Measurements from ENCODE around the gene SH3TC2. TPM values are rescaled to one million over a fixed set of nuclear protein-coding genes. Genes with fewer than 3 reads are reported as not detected.

SH3TC2 gene
- polyA plus RNA-seq, 1 of the 3 experiments (the other 2 are of a cell fraction) = 1.1 TPM

DNA sequence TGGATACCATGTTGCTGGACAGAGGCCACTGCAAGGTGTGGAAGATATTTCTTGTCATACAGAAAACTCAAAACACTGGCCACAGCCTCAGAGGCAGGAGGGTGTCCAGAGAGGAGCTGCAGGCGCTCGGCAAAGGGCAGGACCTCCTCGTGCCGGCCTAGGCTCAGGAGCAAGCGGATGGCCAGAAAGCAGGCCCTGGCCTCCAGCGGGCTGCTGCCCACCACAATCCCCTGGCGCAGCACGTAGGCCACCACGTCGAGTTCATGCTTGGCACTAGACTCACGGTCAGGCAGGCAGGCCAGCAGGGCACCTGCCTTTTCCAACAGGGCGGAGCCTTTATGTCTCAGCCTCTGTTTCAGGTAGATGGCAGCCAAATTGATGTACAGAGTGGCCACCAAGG, 35.2 kb downstream of the SH3TC2 start:
- POLR2A ChIA-PET = no interaction called here
- 94% methylated on average over 6 of the region's 12 CpGs for WGBS (ENCODE audit: low lambda C conversion rate)
- H3K27ac ChIP-seq (ENCODE audit: low read depth in 2 of 2, low read length in 1 of 2) = no peak overlapping the region
- no peaks in the 10 kb centered on the region for H3K9me2 ChIP-seq
- no peak overlapping the region for H3K9ac ChIP-seq
- H3F3A ChIP-seq (replicated peaks; ENCODE audit: insufficient read depth) = peaks cover 5% of the 10 kb centered on the region
- H3K79me2 ChIP-seq (ENCODE audit: insufficient read depth) = no peaks in the 10 kb centered on the region
- H3K4me1 ChIP-seq (ENCODE audit: control insufficient read depth in 1 of 2, insufficient read depth in 2 of 2, low read depth in 1 of 2, low read length in 1 of 2) = peaks cover 0 to 4% of the 10 kb centered on the region in 2 experiments; a peak in 3 of 4 replicates
- H3K9me3 ChIP-seq = no peaks in the 10 kb centered on the region
- H2AFZ ChIP-seq (ENCODE audit: low read depth) = no peak overlapping the region
- DNase-seq = no peak
- no peak overlapping the region for H3K4me3 ChIP-seq (ENCODE audit: low read depth in 2 of 2, low read length in 1 of 2)
- TF ChIP-seq TAF1 (IDR thresholded peaks at IDR 0.05; ENCODE audit: borderline replicate concordance, low read depth, low read length) = no peak
- no peak for TF ChIP-seq USF2 (IDR thresholded peaks at IDR 0.05; ENCODE audit: borderline replicate concordance, low read depth, low read length)
- TF ChIP-seq REST (IDR thresholded peaks at IDR 0.05; ENCODE audit: low read depth, low read length) = no peak
- no peak for TF ChIP-seq YY1 (IDR thresholded peaks at IDR 0.05; ENCODE audit: low read depth)
- no peaks in the 10 kb centered on the region for H3K27me3 ChIP-seq (ENCODE audit: insufficient read depth)
- H3K36me3 ChIP-seq (replicated peaks in 1 of 2; ENCODE audit: control insufficient read depth in 1 of 2, insufficient read depth in 2 of 2, low read length in 1 of 2) = no peaks in the 10 kb centered on the region
- no peak overlapping the region for H3K4me2 ChIP-seq
- H4K20me1 ChIP-seq (ENCODE audit: insufficient read depth) = no peaks in the 10 kb centered on the region
- CTCF ChIA-PET = interaction anchor here (1.4 to 20.7 kb wide), 3 partner anchors 8 to 292 kb away, joined by 5 to 618 read pairs (median 64); no protein-coding TSS in a partner anchor

DNA sequence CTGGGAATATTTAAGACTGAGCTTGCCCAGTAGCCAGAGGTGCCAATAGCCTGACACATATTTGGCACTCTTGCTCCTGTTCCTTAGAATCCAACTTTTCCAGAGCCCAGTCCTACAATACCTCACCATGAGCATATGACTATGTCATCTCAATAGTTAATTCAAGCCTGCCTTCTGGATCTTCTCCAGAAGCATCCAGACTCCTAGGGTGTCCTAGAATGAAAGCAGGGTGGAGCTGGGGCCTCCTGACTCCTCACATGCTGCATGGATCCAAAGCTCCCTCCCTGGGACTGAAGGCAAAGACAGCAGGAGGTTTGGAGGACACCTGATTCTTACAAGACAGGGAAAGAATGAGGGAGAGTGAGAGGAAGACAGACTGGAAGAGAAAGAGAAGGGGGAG, 37.9 kb downstream of the SH3TC2 start:
- Histone ChIP-seq H3K36me3 (replicated peaks in 1 of 2; ENCODE audit: control insufficient read depth in 1 of 2, insufficient read depth in 2 of 2, low read length in 1 of 2) (no peaks in the 10 kb centered on the region), H3K79me2 (ENCODE audit: insufficient read depth) (no peaks in the 10 kb centered on the region), H3K27me3 (ENCODE audit: insufficient read depth) (no peaks in the 10 kb centered on the region), H3K4me2 (no peak overlapping the region), H3K9me2 (no peaks in the 10 kb centered on the region), H4K20me1 (ENCODE audit: insufficient read depth) (no peaks in the 10 kb centered on the region), H3K27ac (ENCODE audit: low read depth in 2 of 2, low read length in 1 of 2) (no peak overlapping the region), H3K4me1 (ENCODE audit: control insufficient read depth in 1 of 2, insufficient read depth in 2 of 2, low read depth in 1 of 2, low read length in 1 of 2) (peaks cover 0 to 4% of the 10 kb centered on the region in 2 experiments; a peak in 3 of 4 replicates), H3K9ac (no peak overlapping the region), H3K4me3 (ENCODE audit: low read depth in 2 of 2, low read length in 1 of 2) (no peak overlapping the region), H3K9me3 (no peaks in the 10 kb centered on the region), H3F3A (replicated peaks; ENCODE audit: insufficient read depth) (peaks cover 5% of the 10 kb centered on the region), H2AFZ (ENCODE audit: low read depth) (no peak overlapping the region)
- DNase-seq = no peak
- ChIA-PET CTCF (interaction anchor here (1.4 to 20.7 kb wide), 3 partner anchors 11 to 289 kb away, joined by 3 to 618 read pairs (median 64); no protein-coding TSS in a partner anchor), POLR2A (no interaction called here)
- TF ChIP-seq GATA2 (CRISPR knock-in tag; IDR thresholded peaks at IDR 0.05) (no peak), MXI1 (IDR thresholded peaks at IDR 0.05; ENCODE audit: low read depth, low read length) (no peak), RCOR1 (IDR thresholded peaks at IDR 0.05; ENCODE audit: low read length) (no peak), PBX3 (IDR thresholded peaks at IDR 0.05) (no peak), RAD21 (IDR thresholded peaks at IDR 0.05; ENCODE audit: low read length) (no peak), JUND (IDR thresholded peaks at IDR 0.05) (no peak), TEAD4 (IDR thresholded peaks at IDR 0.05; ENCODE audit: borderline replicate concordance, insufficient read depth) (no peak), FOXM1 (IDR thresholded peaks at IDR 0.05; ENCODE audit: low read depth) (no peak), ELF1 (IDR thresholded peaks at IDR 0.05) (no peak), USF2 (IDR thresholded peaks at IDR 0.05; ENCODE audit: borderline replicate concordance, low read depth, low read length) (no peak)
- TF ChIP-seq, protein P1, sequence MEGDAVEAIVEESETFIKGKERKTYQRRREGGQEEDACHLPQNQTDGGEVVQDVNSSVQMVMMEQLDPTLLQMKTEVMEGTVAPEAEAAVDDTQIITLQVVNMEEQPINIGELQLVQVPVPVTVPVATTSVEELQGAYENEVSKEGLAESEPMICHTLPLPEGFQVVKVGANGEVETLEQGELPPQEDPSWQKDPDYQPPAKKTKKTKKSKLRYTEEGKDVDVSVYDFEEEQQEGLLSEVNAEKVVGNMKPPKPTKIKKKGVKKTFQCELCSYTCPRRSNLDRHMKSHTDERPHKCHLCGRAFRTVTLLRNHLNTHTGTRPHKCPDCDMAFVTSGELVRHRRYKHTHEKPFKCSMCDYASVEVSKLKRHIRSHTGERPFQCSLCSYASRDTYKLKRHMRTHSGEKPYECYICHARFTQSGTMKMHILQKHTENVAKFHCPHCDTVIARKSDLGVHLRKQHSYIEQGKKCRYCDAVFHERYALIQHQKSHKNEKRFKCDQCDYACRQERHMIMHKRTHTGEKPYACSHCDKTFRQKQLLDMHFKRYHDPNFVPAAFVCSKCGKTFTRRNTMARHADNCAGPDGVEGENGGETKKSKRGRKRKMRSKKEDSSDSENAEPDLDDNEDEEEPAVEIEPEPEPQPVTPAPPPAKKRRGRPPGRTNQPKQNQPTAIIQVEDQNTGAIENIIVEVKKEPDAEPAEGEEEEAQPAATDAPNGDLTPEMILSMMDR (IDR thresholded peaks at IDR 0.05) = no peak
- TF ChIP-seq, protein P2, sequence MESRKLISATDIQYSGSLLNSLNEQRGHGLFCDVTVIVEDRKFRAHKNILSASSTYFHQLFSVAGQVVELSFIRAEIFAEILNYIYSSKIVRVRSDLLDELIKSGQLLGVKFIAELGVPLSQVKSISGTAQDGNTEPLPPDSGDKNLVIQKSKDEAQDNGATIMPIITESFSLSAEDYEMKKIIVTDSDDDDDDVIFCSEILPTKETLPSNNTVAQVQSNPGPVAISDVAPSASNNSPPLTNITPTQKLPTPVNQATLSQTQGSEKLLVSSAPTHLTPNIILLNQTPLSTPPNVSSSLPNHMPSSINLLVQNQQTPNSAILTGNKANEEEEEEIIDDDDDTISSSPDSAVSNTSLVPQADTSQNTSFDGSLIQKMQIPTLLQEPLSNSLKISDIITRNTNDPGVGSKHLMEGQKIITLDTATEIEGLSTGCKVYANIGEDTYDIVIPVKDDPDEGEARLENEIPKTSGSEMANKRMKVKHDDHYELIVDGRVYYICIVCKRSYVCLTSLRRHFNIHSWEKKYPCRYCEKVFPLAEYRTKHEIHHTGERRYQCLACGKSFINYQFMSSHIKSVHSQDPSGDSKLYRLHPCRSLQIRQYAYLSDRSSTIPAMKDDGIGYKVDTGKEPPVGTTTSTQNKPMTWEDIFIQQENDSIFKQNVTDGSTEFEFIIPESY (IDR thresholded peaks at IDR 0.05; ENCODE audit: borderline replicate concordance, low read depth) = no peak

Measured in SK-N-SH (cell line).